NCI-H1417 (cell line): ENCODE data around the gene SEMA3G.
A peak's percentile ranks its signal among the peaks of the same experiment; 100 is the strongest.

Experiments
- DNase-seq, 3 experiments: peaks; one replicate each; lab custom pipeline; 2025; lab: John Stamatoyannopoulos, UW

The SEMA3G gene

GRCh38 chr3:52454250-52454937 is 9.5 kb upstream of the SEMA3G start:
- no peak for DNase-seq

GRCh38 chr3:52453496-52454249 is 8.8 kb upstream of the SEMA3G start, which contains the start of gene TNNC1:
Gene TNNC1 (minus strand): TSS chr3:52454041. CDS start chr3:52454015, 26 bp downstream.
- DNase-seq, result no peak

DNA sequence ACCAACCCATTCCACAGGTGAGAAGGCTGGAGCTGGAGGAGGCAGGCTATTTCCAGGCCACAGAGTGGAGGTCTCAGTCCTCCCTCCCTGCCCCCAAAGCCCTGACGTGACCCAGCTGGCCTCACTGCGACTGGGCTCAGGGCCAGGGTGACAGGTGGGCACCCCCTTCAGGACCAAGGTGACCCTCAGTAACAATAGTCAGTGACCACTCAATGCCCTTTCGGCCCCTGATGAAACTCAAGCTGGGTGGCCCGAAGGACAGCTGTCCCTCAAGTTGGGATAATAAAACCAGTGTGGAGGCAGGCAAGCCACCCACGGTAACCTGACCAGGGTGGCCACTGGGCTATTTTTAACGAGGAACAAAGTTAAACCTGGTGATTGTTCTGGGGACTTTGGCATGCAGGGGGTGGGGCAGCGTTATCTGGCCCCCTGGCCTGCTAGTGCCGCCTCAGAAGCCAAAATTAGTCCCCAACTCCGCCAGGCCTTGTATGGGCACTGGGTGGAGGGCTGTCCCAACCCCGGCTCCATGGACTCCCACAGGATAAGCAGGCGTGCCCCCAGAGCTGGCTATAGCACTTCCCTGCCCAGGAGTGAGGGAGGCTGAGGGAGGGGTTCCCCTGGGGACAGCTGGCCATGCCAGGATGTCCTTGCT is 7.8 kb upstream of the SEMA3G start:
- no peak for DNase-seq

DNA sequence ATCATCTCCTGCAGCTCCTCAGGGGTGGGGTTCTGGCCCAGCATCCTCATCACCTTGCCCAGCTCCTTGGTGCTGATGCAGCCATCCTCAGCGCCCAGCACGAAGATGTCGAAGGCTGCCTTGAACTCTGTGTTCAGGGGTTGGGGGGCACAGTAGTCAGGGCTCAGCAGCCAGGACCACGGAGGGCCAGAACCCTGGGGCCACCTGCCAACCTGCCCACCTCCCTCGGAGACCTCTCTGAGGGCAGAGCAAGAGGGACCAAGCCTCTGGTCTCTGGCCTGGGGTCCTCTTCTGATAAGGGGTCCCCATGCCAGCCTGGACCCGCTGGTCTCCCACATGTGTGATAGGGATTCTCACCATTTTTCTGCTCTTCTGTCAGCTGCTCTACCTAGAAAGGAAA is 7.2 kb upstream of the SEMA3G start:
- no peak for DNase-seq

- no peak for DNase-seq
Observed at GRCh38 chr3:52451237-52452083, 6.6 kb upstream of the SEMA3G start.

DNA sequence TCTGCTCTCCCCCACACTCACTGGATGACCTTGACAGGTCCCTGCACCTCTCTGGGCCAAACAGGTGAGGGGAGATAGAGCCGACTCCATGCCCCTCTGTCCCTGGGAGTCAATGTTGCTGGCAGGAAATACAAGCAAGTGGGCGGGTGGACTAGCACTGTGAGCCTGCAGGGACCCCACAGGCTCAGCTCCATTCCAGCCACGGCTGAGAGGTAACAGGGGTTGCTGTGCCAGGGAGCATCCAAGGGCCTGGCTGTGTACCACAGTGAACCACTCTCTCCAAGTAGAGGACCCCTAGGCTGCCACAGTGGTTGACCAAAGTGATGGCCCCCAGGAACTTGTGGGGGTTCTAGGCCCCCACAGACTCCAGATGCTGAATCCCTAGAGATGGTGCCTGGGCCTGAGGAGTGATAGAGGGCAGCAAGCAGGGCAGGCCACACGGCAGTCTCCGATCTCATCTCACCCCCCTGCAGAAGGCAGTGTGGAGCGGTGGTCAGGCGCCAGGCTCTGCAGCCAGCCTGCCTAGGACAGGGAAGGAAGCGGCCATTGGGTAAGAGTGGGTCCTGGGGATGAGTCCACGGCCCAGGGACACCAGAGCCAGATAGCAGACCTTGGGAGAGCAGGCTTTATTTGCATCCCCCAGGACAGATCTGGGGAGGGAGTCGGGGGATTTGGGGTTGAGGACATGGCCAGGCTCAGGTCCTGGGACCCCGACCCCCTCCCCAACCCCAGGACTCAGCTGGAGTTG is 5.8 kb upstream of the SEMA3G start:
- no peak for DNase-seq

DNA sequence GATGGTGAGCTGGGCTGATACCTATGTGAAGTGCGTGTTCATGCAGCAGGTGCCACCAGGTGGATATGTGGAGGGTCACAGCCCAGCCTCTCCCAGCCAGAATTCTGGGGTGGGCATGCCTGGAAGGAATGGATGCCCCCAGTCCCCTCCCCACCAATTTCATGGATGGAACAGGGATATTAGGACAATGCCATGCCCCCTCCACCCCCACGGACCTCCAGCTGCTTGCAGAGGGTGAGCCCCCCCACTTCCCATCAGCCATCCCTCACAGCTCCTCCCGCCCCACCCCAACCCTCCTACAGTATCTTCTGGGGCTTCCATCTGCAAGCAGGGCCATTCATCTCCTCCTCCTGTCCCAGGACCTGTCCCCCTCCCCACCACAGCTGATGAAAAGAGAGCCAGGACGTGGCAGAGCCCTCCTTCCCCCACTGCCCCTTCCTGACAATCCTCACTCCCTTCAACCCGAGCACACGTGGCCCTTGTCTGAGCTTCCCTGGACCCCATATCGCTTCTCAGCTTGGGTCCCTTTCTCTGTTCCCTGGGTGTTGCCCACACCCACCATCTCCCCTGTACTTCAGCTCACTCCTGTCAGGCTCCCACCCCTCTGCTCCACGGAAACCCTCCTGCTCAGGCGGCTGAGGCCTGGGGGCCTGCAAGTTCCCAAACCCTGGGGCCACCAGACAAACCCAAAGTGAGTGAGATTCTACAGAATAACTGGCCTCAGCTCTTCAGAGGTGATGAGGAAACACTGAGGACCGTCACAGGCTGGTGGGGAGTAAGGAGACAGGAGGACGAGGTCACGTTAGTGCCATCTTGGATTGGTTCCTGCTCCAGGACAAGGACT is 2.8 kb upstream of the SEMA3G start:
- no peak for DNase-seq

- DNase-seq, result peak; percentile 16 to 62 (median 51)
Observed at GRCh38 chr3:52446631-52447511, 2.0 kb upstream of the SEMA3G start.

DNA sequence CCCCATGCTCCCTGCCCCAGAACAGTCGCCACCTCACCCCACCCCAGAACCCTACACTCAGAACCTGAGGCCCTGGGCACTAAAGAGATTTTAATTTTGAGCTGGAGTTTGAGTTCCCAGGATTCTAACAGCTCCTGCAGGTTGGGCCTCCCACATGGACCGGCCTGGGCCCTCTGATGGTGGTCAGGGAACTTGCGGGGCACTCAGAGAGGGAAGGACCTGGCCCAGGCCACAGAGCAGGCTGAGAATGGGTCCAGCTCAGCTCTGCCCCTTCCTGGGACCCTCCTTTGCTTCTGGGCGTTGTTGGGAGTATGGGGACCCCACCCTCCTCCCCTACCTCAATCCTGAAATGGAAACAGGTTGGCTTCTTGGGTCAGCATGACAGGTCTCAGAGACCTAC is 1.1 kb upstream of the SEMA3G start:
- DNase-seq, result no peak

DNA sequence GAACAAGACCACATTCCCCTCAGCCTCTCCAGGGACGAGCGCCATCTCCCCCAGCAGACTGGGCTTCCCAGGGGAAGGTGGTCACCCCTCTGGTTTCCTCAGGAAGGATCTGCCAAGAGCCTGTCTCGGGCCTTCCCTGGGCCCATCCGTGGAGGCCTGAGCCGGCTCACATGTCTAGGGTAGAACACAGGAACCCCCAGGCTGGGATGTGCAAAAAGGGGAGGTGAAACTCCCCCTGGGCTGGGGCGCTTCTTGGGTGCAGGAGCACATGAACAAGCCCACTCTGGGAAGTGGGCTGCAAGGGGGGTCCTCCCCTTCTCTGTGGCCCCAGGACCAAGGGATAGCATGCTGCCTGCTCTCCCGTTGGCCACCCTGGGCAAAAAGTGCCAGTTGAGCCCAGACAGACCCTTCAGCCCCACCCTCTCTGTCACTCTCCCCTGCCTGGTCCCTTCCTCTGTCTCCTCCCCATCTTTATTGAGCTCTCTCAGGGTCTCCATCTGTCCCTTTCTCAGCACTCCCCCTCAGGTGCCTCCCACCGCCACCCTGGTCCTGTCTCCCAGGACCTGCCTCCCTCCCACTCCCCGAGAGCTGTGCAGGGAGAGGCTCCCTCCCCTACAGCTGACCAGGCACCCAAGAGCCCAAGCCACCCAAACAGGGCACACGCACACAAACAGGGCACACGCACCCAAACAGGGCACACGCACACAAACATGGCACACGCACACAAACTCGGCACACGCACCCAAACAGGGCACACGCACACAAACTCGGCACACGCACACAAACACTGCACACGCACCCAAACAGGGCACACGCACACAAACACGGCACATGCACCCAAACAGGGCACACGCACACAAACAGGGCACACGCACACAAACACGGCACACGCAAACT is 864 bp downstream of the SEMA3G start:
- no peak for DNase-seq

DNA sequence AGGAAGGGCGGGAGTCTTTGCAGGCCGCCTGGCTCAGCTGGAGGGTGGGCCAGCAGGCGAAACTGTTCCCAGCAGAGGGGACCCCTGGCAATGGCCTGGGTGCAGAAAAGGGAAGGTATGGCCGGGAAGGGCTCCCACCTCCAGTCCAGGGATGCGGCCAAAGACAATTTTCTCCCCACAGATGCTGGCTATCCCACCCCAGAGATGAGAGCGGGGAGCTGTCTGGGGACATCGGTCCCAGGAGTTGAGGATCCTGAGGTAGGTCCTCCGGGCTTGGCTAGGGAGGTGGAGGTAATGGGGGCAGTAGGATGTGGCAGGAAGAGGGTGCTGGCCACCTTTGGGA is 1.7 kb downstream of the SEMA3G start:
- DNase-seq, result no peak

GRCh38 chr3:52442409-52443267 is 2.3 kb downstream of the SEMA3G start:
- no peak for DNase-seq

GRCh38 chr3:52441772-52442332 is 3.1 kb downstream of the SEMA3G start:
- no peak for DNase-seq

GRCh38 chr3:52441091-52441771 is 3.7 kb downstream of the SEMA3G start:
- DNase-seq, result no peak

DNA sequence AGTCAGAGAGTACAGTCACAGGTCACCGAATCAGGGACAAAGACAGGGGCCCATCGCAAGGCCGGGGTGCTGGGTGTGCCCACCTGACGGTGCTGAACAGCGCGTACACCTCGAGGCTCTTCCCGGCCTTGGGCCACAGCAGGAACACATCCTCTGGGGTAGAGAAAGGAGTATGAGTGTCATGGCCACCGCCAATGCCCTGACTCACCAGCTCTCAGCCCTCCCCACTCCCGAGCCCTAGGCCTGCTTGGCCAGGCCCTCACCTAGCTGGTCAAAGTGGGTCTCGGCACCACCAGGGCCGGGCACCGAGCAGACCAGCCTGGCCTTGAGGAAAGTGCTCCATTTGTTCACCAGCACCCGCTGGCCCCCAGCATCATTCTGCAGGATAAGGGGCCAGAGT is 4.2 kb downstream of the SEMA3G start:
- DNase-seq, result no peak

DNA sequence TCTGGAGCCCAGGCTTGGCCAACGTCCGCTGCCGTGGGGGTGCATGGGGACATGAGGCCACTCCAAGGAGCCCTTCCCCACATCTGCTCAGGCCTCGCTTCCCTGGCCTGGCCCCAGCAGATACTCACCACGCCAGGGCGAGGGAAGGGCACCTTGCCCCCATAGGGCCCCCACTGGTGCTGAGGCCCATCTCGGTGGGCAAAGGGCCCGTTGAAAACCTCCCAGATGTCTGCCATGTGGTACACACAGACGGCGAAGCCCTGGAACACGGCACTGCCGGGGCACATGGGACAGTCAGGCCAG is 4.7 kb downstream of the SEMA3G start:
- DNase-seq, result no peak
